Right ventricle myocardium superior (tissue), 1 donor: Measurements from ENCODE around the gene FAM114A2. TPM values are rescaled to one million over a fixed set of nuclear protein-coding genes. Genes with fewer than 3 reads are reported as not detected.
"Not testable (repeated sequence)": the region's sequence is repeated elsewhere in the genome, so short reads cannot be mapped to it uniquely, and the experiment has no call there.

Experiments used
- ATAC-seq: fragments of 200-7000 bp; cut with Tn5 transposase; one replicate; pipeline ENCODE4 v1.9.1; 2020; ENCODE audit warnings: mild to moderate bottlenecking; ENCODE audit not compliant: poor library complexity
- DNase-seq: peaks from one replicate; pipeline ENCODE4 v3.0.0-alpha.2; 2020
- intact Hi-C: fragments of 100-400 bp; cut with DNase I; formaldehyde crosslinking; loops from one replicate; pipeline ENCODE4 v1.11.2; 2022
- long read RNA-seq: library from polyadenylated mRNA; unstranded; transcript quantifications from one replicate; pipeline ENCODE4 v2.0.0, GENCODE V29; 2021
- total RNA-seq: library from RNA; stranded (reverse); fragmentation: NEBNext Ultra II Directional; extraction: Animal tissue kit (Norgen Biotek cat#: 25700); gene quantifications from one replicate; pipeline ENCODE4 v1.2.1, GENCODE V29; 2021
- donor health status: DM: no; HTN: yes; CAD: no; lungs with severe emphysema.

Gene FAM114A2
- total RNA-seq = 29.6 TPM
- long read RNA-seq, full-length matches to known transcripts = 51 of 63 reads
- long read RNA-seq, partial matches to known transcripts = 3 of 63 reads
- long read RNA-seq, other reads (novel, unspliced or antisense) = 9 of 63 reads

DNA sequence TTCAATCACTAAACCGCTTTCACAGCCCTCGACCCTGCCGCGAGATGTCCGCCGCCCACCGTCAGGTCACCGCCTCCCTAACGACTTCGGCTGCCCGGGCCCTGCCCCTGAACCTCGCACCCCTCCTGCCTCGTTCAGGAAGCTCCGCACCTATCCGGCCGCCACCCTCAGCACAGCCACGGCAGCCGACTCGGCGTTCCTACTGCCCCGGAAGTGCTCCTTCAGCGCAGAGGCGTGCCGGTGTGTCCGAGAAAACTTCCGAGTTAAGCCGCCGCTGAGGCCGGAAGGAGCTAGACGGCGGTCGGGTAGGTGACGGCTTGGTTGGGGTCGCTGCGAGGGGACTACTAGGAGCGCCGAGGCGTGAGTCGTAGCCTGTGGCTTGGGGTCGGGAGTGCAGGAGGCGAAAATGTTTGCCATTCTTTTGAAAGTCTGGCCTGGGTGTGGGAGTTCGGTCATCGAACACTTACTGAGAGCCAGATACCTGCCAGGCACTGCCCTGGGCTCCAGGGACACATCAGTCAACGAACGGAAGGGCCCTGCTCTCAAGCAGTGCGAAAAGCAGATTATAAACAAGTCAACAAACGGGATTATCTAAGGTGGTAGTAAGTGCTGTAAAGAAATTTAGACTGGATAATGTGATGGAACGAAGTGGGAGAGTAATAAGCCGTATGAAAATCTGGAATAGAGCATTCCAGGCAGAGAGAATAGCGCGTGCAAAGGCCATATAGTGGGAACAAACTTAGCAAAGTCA, at the start of gene FAM114A2, which contains the start of gene MFAP3:
Gene FAM114A2 (minus strand): TSS at position 204 of the 751 bp plus-strand sequence. CDS start 3,957 bp downstream, outside the sequence.
Gene MFAP3 (plus strand): TSS at position 261 of the 751 bp plus-strand sequence. CDS start 10,756 bp downstream, outside the sequence.
- ATAC-seq (peak; percentile 99), DNase-seq (peak; percentile 93)
- intact Hi-C loops = no loop called here

DNA sequence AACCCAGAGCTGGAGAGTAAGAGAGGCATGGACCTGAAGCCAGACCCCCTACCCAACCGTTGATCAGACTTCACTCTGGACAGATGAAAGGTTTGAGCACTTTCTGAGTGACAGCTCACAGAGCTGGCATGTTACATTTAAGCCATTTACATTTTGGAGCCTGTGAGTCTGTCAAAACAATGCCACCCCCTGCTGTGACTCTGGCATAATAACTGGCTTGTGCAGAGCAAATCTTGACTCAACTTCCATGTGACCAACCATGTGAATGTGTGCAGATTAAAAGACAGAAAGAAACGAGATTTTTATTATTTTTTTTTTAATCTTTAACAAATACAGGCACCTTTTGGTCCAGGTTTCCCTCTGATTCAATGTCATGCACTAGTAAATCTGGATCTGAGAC, 48.5 kb upstream of the FAM114A2 start:
- intact Hi-C loops = no loop called here
- peak; percentile 57 for ATAC-seq
- DNase-seq = no peak

DNA sequence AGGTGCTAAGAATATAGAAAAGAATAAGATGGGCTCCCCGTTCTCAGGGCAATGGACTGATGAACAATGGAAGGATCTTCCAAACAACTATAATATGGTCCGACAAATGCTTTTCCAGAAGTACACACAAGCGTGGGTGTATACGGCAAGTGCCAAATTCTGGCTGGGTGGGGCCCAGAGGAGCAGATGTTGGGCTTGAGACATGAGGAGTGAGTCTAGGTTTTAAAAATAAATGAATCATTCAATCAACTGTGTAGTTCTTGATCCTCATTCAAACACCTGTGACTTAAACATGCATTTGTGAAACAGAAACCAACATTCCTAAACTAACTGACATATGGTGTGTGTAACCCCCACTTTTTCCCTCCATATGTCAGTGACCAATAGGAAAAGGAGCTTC, 47.9 kb upstream of the FAM114A2 start:
- no peak for DNase-seq
- peak; percentile 60 for ATAC-seq
- intact Hi-C loops = no loop called here

DNA sequence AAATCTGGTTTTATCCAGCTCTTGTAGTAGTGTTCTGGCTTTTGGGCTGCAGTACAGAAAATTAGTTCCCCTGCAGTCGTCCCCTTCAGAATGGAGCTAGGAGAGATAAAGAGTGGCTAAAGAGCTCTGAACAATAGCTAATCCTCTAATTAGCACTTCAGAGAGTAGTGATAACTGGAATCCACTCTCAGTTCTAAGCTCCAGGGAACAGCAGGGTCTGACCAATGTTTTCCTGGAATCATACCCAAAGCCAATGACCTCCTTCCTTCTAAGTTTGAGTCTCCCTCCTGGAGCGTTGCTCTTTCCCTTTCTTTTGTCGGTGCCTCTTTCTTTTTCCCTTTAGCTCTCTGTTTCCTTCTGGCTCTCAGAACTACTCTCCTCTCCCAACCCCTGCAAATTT, 47.4 kb upstream of the FAM114A2 start:
- intact Hi-C loops = no loop called here
- DNase-seq (no peak), ATAC-seq (peak; percentile 9)

DNA sequence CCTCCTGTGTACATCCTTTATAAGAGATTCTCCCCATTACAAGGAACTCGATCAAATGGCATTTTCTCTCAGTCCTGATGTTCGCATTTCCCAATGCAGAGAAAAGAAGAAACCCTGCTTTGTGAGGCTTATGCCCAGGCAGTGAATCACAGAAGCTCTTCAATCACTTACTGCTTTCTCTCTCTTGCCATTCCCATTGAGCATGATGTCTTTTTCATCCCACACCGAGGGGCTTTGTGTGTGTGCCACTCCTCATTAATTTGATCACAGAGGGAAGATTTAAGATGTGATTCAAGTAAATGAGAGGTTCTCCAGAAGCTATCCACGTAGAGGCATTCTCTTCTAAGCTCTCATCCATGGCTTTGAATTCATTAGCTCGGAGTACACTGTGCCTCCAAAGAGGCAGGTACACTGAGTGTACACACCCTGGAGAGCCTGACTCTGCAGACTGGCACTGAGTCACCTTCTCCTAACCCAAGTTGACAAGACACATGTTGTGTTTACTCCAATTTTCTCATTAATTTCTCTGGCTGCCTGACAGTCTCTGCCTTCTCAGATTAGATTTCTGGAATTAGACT, 45.4 kb upstream of the FAM114A2 start:
- no peak for DNase-seq
- intact Hi-C loops = no loop called here
- ATAC-seq = no peak

DNA sequence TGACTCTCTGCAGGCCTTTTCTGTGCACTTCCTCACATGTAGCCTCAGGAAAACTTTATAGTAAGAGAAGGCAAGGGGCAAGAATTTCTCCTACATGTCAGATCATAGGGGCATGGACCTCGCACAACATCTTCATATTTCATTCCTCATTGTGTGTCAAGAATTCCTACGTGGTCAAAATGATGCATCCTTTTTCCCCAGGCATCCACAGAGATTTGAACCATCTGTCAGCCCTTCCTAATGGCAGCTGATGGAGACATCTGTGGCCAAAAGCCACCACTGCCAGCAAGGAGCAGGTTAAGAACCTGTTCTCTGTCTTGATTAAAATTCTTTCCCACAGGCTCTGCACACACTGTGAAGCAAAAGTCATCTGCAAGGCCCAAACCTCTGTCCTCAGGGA, 42.5 kb upstream of the FAM114A2 start:
- intact Hi-C loops = no loop called here
- ATAC-seq (no peak), DNase-seq (no peak)

DNA sequence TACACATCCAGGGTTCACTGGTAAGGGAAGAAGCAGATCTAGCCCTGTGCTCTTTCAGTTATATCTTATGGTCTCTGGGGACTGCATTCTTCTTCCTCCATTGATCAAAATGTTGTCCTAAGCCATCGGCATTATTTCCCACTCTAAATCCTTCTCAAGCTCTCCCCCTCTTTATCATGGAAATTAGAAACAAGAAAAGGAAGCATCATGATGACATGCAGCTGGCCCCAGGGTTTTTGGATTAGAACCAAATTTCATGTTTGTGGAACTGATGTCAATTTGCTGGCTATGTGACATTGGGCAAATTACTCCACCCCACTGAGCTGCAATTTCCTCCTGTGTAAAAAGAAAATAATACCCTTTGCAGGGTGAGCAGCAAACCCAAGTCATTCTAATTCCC, 39.6 kb upstream of the FAM114A2 start:
- intact Hi-C loops = no loop called here
- no peak for DNase-seq
- ATAC-seq = peak; percentile 18

DNA sequence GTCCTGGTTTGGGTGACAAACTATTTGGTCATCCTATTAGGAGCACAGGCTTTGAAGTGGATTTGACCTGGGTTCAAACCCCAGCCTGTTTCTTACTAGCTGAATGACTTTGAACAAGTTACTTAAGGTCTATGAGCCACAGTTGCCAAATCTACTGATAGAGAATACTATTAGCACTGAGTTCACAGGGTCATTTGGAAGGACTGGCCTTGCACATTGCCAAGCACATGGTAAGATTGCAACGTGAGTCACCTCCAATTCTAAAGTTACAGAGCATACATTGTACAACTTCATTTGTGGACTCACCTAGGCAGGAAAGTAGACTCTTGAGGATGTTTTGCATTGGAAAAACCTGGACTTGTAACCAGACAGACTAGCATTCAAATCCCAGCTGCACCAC, 39.0 kb upstream of the FAM114A2 start:
- ATAC-seq = peak; percentile 88
- intact Hi-C loops = no loop called here
- DNase-seq = no peak

DNA sequence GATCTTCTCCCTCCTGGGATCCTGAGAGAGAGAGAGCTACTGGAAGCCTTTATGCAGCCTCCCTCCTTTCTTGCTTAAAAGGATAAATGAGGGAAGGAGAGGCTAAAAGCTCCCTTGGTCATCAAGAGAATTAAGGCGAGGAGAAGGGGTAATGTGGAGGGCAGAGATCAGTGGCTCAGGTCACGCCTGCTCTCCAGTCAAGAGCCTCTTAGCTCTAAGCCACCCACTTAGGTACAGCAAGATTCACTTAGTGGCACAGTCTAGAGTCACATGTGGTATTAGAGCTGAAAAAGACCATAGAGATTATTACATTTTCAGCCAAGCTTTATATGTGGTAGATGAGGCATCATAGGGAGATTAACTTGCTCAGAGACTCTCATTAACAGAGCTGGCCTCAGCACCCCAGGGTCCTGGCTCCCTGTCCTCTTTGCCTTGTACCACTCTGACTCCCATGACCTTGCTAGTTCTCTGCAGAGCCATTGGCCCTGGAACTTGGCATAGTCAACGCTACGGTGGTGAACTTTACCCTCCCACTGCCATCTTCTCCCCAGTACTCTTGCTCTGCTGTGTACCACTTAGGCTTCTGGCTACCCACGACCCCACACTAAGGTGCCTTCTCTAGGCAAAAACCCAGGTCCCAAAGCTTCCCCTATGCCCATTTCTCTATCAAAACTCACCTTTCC, 37.7 kb upstream of the FAM114A2 start:
- ATAC-seq = peak; percentile 41
- intact Hi-C loops = no loop called here
- no peak for DNase-seq

DNA sequence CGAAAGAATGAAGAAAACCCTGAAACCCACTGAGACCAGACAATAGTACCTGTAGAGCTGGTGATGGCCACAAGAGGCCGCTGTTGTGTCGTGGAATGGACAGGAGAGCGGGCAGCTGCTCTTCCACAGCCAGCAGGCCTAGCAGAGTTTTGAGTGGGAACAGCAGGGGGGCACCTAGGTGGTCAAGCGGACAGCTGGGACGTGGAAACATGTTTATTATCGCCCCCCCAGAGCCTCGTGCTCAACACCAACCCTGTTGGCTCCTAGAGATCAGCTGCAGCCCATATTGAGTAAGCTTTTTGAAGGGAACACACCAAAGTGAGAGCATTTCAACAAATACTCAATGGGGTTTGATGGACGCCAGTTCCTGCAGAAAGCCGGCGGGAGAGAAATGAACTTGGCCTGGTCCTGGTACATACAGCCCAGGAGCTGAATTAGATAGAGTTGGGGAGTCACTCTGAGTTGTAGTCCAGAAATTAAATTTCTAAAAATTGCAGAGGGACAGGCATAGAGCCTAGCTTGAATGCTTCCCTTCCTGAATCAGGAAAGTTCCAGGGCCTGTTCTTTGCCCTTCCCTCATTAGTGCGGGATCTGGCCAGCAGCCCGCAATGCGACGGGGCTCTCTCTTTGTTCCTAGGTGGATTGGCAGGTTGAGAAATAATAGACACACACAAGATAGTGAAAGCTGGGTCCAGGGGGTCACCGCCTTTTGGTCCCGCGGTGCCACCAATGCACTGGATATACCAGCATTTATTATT, 33.9 kb upstream of the FAM114A2 start:
- peak; percentile 95 for ATAC-seq
- intact Hi-C loops = loop anchor here (5.0 kb wide), 2 partner anchors 105 to 330 kb away; no protein-coding TSS in a partner anchor

DNA sequence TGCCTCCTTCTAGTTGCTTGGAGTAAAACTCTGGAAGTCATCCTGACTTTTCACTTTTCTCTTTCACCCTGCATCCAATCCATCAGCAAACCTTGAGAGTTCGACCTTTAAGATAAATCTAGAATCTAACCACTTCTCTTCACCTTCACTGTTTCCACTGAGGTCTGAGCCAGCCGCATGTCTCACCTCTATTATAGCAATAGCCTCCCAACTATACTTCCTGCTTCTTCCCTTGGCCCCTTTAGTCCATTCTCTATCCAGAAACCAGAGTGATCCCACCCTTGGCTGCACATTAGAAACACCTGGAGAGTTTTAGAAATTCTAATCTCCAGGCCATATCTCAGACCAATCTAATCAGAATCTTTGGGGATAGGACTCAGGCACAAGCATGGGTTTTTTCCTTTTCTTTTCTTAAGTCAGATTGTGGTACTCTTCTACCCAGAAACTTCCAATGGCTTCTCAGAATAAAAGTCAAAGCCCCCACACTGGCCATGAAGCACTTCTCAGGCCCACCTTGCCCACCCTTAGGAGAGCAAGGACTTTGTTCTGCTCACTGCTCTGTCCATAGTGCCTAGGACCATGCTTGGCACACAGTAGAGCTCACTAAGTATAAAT, 33.2 kb upstream of the FAM114A2 start:
- DNase-seq (no peak), ATAC-seq (no peak)
- intact Hi-C loops = loop anchor here (5.0 kb wide), 2 partner anchors 105 to 330 kb away; no protein-coding TSS in a partner anchor

More for the DNA sequence above, 33.9 kb upstream of the FAM114A2 start:
- DNase-seq = peak; percentile 90

DNA sequence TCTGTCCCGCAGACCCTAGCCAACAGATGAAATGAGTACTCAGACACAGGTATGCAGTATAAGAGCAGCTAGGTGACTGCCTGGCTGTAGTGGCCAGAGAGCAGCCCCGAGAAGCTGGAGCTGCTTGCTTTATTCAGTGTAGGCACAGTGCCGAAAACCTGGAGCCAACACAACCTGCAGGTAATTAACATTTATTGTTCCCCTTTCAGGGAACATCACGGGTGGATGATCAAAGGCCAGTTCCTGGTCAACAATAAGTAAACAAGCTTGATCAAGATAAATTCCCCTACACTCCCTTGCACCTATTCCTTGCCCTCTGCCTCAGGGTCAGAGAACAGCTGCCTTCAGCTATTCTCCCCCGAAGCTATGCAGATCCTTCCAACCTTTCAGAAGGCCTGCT, 31.1 kb upstream of the FAM114A2 start:
- not testable (repeated sequence) for ATAC-seq, DNase-seq
- intact Hi-C loops = loop anchor here (5.0 kb wide), 2 partner anchors 107 to 332 kb away; no protein-coding TSS in a partner anchor

DNA sequence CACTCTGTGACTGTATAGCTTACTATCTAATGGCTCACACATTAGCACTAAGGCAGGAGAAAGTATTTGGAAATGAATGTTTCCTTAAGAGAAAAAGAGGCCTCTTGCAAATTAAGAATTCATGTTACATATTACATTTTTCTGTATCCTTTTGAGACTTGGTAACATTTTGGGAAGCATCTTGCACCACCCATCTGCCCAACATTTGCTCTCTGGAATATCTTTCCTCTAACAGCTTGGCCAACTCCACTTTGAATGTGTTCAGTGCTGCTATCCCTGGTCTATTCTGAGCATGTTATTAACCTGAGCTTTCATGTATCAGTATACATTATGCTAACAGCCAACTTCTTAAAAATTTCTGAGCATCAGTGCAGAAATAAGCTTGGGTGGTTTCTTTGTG, 27.3 kb upstream of the FAM114A2 start:
- ATAC-seq = no peak
- no peak for DNase-seq
- intact Hi-C loops = no loop called here

DNA sequence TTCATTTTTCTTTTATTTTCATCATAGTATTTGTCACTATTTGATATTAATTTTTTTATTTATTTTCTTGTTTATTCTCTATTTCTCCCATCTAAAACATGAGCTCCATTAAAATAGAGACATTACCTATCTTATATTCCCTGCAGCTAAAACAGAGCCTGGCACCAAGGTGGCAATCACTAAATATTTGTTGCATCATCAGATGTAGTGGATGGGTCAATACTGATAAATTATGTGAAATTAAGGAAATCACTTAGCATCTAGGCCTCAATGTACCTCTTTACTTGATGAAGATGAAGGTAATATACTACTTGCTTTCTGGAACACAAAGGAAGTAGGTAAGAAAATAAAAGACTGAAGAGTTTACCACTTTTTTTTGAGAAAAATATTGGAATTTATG, 24.7 kb upstream of the FAM114A2 start:
- intact Hi-C loops = no loop called here
- DNase-seq = no peak
- no peak for ATAC-seq

DNA sequence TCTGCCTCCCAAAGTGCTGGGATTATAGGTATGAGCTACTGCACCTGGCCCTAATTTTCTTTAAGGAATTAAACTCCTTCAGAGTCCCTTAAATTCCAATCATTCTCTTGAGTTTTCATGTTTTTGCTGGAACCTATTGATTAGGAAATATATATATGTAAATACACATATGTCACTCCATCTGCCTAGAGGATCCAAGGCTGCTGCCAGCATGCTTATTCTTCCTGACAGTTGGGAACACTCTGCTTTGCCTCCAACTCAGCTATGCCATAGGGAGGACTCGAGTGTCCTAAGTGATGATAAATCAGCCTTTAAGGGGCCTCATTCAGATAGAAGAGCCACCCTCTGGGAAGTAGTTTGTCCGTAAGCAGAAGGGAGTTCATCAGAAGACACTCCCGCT, 21.9 kb upstream of the FAM114A2 start:
- intact Hi-C loops = no loop called here
- no peak for DNase-seq
- ATAC-seq = no peak

DNA sequence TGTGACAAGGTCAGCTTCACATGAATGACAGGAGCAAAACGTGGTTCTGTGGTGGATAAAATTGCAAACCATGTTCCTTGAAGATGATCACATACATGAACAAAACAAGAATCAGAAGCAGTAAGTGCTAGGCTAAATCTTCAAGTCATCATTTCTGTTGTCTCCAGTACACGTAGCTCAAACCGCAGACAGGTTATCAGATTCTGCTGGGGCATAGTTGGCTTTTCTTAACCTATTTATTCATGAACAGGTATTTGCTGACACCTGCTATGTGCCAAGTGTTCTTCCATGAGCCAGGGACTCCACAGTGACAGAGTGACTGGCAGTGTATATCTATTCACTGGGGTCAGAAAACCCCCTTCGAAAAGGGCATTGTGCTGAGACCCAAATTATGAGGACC, 20.9 kb upstream of the FAM114A2 start:
- intact Hi-C loops = no loop called here
- ATAC-seq = no peak

DNA sequence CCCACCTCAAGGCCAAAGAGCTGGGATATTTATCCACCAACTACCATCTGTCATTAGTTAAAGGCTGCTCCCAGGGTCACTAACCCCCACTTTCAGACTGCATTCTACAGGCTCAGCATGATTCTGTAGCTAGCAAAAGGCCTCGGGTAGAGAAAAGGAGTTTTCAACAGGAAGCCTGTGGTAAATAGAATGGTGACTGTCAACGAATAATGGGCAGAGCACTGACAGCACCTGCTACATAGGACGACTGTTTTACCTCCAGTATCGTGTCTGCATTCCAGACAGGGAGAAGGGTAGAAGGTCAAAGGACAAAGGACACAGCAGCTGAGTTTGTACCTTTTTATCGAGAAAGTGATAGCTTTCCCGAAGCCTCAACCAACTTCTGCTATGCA, 20.3 kb upstream of the FAM114A2 start:
- intact Hi-C loops = no loop called here
- ATAC-seq (no peak), DNase-seq (no peak)

More for the DNA sequence above, 20.9 kb upstream of the FAM114A2 start:
- no peak for DNase-seq
